ENCODE measurements around the gene DUSP28.
"Not testable (repeated sequence)": the region's sequence is repeated elsewhere in the genome, so short reads cannot be mapped to it uniquely, and the experiment has no call there.

Gene DUSP28

GRCh38 chr2:240557808-240558207 is 2.3 kb upstream of the DUSP28 start, which contains the start of gene ANKMY1:
Gene ANKMY1, minus strand, starts transcription at chr2:240557988. Its CDS starts 653 bp downstream, at chr2:240557335.
- Histone ChIP-seq H3K9ac (ENCODE audit: low read length) (no peak within 1 kb of the TSS), H3K36me3 (ENCODE audit: control insufficient read depth, insufficient read depth, low read length) (no peaks in the 10 kb centered on the region), H3K4me3 (ENCODE audit: low read length) (peak within 1 kb of the TSS; percentile 23), H3K4me1 (ENCODE audit: control insufficient read depth, insufficient read depth, low read length) (peaks cover 18% of the 10 kb centered on the region), H3K27ac (ENCODE audit: low read depth, low read length) (no peak within 1 kb of the TSS), H3K27me3 (ENCODE audit: control insufficient read depth, insufficient read depth, low read length) (no peaks in the 10 kb centered on the region)

- Histone ChIP-seq H3K27me3 (ENCODE audit: control insufficient read depth, insufficient read depth, low read length) (no peaks in the 10 kb centered on the region), H3K27ac (ENCODE audit: low read depth, low read length) (no peak overlapping the region), H3K4me1 (ENCODE audit: control insufficient read depth, insufficient read depth, low read length) (peaks cover 18% of the 10 kb centered on the region), H3K36me3 (ENCODE audit: control insufficient read depth, insufficient read depth, low read length) (no peaks in the 10 kb centered on the region), H3K9ac (ENCODE audit: low read length) (no peak overlapping the region), H3K4me3 (ENCODE audit: low read length) (no peak overlapping the region)
Observed at GRCh38 chr2:240558236-240558761, 1.9 kb upstream of the DUSP28 start.

GRCh38 chr2:240559286-240559685 is 871 bp upstream of the DUSP28 start:
- H3K36me3 ChIP-seq (ENCODE audit: control insufficient read depth, insufficient read depth, low read length), result peaks cover 3% of the 10 kb centered on the region
- no peaks in the 10 kb centered on the region for H3K27me3 ChIP-seq (ENCODE audit: control insufficient read depth, insufficient read depth, low read length)
- H3K4me3 ChIP-seq (ENCODE audit: low read length), result peak overlapping the region; percentile 36
- H3K4me1 ChIP-seq (ENCODE audit: control insufficient read depth, insufficient read depth, low read length), result peaks cover 18% of the 10 kb centered on the region
- no peak overlapping the region for H3K27ac ChIP-seq (ENCODE audit: low read depth, low read length)
- no peak overlapping the region for H3K9ac ChIP-seq (ENCODE audit: low read length)

- H3K27ac ChIP-seq (ENCODE audit: low read depth, low read length), result peak overlapping the region; percentile 95
- peaks cover 19% of the 10 kb centered on the region for H3K4me1 ChIP-seq (ENCODE audit: control insufficient read depth, insufficient read depth, low read length)
- H3K27me3 ChIP-seq (ENCODE audit: control insufficient read depth, insufficient read depth, low read length), result no peaks in the 10 kb centered on the region
- peak overlapping the region; percentile 72 for H3K4me3 ChIP-seq (ENCODE audit: low read length)
- peaks cover 3% of the 10 kb centered on the region for H3K36me3 ChIP-seq (ENCODE audit: control insufficient read depth, insufficient read depth, low read length)
- peak overlapping the region; percentile 50 for H3K9ac ChIP-seq (ENCODE audit: low read length)
Observed at GRCh38 chr2:240560480-240561324, 545 bp downstream of the DUSP28 start.

GRCh38 chr2:240561325-240561971 is 1.3 kb downstream of the DUSP28 start:
- Histone ChIP-seq H3K27me3 (ENCODE audit: control insufficient read depth, insufficient read depth, low read length) (no peaks in the 10 kb centered on the region), H3K27ac (ENCODE audit: low read depth, low read length) (peak overlapping the region; percentile 78), H3K4me1 (ENCODE audit: control insufficient read depth, insufficient read depth, low read length) (peaks cover 23% of the 10 kb centered on the region), H3K36me3 (ENCODE audit: control insufficient read depth, insufficient read depth, low read length) (peaks cover 3% of the 10 kb centered on the region), H3K4me3 (ENCODE audit: low read length) (peak overlapping the region; percentile 69), H3K9ac (ENCODE audit: low read length) (peak overlapping the region; percentile 13)

- not testable (repeated sequence) for H3K27me3 ChIP-seq (ENCODE audit: control insufficient read depth, insufficient read depth, low read length); H3K9ac ChIP-seq (ENCODE audit: low read length)
Observed at GRCh38 chr2:240563231-240563630, 3.1 kb downstream of the DUSP28 start.

GRCh38 chr2:240563951-240564560 is 3.9 kb downstream of the DUSP28 start:
- Histone ChIP-seq H3K4me3 (ENCODE audit: low read length) (no peak overlapping the region), H3K9ac (ENCODE audit: low read length) (no peak overlapping the region), H3K4me1 (ENCODE audit: control insufficient read depth, insufficient read depth, low read length) (peaks cover 31% of the 10 kb centered on the region), H3K36me3 (ENCODE audit: control insufficient read depth, insufficient read depth, low read length) (peaks cover 3% of the 10 kb centered on the region), H3K27me3 (ENCODE audit: control insufficient read depth, insufficient read depth, low read length) (no peaks in the 10 kb centered on the region), H3K27ac (ENCODE audit: low read depth, low read length) (no peak overlapping the region)

More at GRCh38 chr2:240563231-240563630, 3.1 kb downstream of the DUSP28 start:
- not testable (repeated sequence) for H3K36me3 ChIP-seq (ENCODE audit: control insufficient read depth, insufficient read depth, low read length); H3K27ac ChIP-seq (ENCODE audit: low read depth, low read length); H3K4me3 ChIP-seq (ENCODE audit: low read length)
- H3K4me1 ChIP-seq (ENCODE audit: control insufficient read depth, insufficient read depth, low read length), result peaks cover 31% of the 10 kb centered on the region

- H3K4me1 ChIP-seq (ENCODE audit: control insufficient read depth, insufficient read depth, low read length), result peaks cover 33% of the 10 kb centered on the region
- peaks cover 3% of the 10 kb centered on the region for H3K36me3 ChIP-seq (ENCODE audit: control insufficient read depth, insufficient read depth, low read length)
- no peak overlapping the region for H3K27ac ChIP-seq (ENCODE audit: low read depth, low read length)
Observed at GRCh38 chr2:240564561-240565332, 4.6 kb downstream of the DUSP28 start.

GRCh38 chr2:240565333-240566202 is 5.4 kb downstream of the DUSP28 start:
- Histone ChIP-seq H3K27me3 (ENCODE audit: control insufficient read depth, insufficient read depth, low read length) (no peaks in the 10 kb centered on the region), H3K9ac (ENCODE audit: low read length) (peak overlapping the region; percentile 32), H3K36me3 (ENCODE audit: control insufficient read depth, insufficient read depth, low read length) (peaks cover 3% of the 10 kb centered on the region), H3K27ac (ENCODE audit: low read depth, low read length) (no peak overlapping the region), H3K4me1 (ENCODE audit: control insufficient read depth, insufficient read depth, low read length) (peaks cover 33% of the 10 kb centered on the region), H3K4me3 (ENCODE audit: low read length) (peak overlapping the region; percentile 60)

More at GRCh38 chr2:240564561-240565332, 4.6 kb downstream of the DUSP28 start:
- Histone ChIP-seq H3K9ac (ENCODE audit: low read length) (peak overlapping the region; percentile 32), H3K27me3 (ENCODE audit: control insufficient read depth, insufficient read depth, low read length) (no peaks in the 10 kb centered on the region), H3K4me3 (ENCODE audit: low read length) (peak overlapping the region; percentile 60)

GRCh38 chr2:240566203-240567136 is 6.3 kb downstream of the DUSP28 start:
- Histone ChIP-seq H3K27ac (ENCODE audit: low read depth, low read length) (peak overlapping the region; percentile 47), H3K36me3 (ENCODE audit: control insufficient read depth, insufficient read depth, low read length) (peaks cover 3% of the 10 kb centered on the region), H3K4me3 (ENCODE audit: low read length) (peak overlapping the region; percentile 90), H3K4me1 (ENCODE audit: control insufficient read depth, insufficient read depth, low read length) (peaks cover 30% of the 10 kb centered on the region), H3K27me3 (ENCODE audit: control insufficient read depth, insufficient read depth, low read length) (no peaks in the 10 kb centered on the region), H3K9ac (ENCODE audit: low read length) (peak overlapping the region; percentile 58)

Measured in rectal smooth muscle tissue (tissue), 1 donor.